ENCODE results near the gene DLG2.

Gene DLG2

DNA sequence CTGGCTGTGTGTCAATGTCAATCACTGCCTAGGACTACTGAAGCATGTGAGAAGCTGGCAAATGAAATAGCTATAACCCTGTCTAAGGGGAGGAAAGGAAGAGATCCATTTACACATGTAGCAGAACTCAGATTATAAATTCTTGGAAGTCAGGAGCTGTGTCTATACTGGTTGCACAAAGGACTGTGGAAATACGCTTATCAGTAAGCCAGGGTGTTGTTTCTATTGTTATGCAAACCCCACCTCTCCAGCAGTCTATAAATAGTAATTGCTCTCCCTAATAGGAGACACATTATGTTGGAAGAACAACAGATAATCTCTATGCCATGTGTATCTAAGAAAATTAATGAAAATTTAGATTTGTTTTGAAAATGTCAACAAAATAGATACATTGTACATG lies 1647.6 kb downstream of the DLG2 start:
- DNase-seq, result no peak
- TF ChIP-seq CTCF (IDR thresholded peaks at IDR 0.05; ENCODE audit: low read depth, low read length), result no peak
- H3K27ac ChIP-seq, result no peak overlapping the region
- no peaks in the 10 kb centered on the region for H3K9me3 ChIP-seq (ENCODE audit: severe bottlenecking)
- H3K27me3 ChIP-seq (ENCODE audit: insufficient read depth, low read depth, severe bottlenecking), result no peaks in the 10 kb centered on the region
- H3K4me3 ChIP-seq (ENCODE audit: low read depth, low read length), result no peak overlapping the region
- H3K36me3 ChIP-seq, result no peaks in the 10 kb centered on the region

GRCh38 chr11:83978942-83979341 lies 1648.2 kb downstream of the DLG2 start:
- no peak overlapping the region for H3K27ac ChIP-seq
- H3K36me3 ChIP-seq, result no peaks in the 10 kb centered on the region
- no peak for TF ChIP-seq CTCF (IDR thresholded peaks at IDR 0.05; ENCODE audit: low read depth, low read length)
- no peak overlapping the region for H3K4me3 ChIP-seq (ENCODE audit: low read depth, low read length)
- no peaks in the 10 kb centered on the region for H3K27me3 ChIP-seq (ENCODE audit: insufficient read depth, low read depth, severe bottlenecking)
- no peak for DNase-seq
- no peaks in the 10 kb centered on the region for H3K9me3 ChIP-seq (ENCODE audit: severe bottlenecking)

GRCh38 chr11:83976086-83976485 lies 1651.1 kb downstream of the DLG2 start:
- no peak overlapping the region for H3K27ac ChIP-seq
- H3K9me3 ChIP-seq (ENCODE audit: severe bottlenecking), result no peaks in the 10 kb centered on the region
- no peaks in the 10 kb centered on the region for H3K36me3 ChIP-seq
- TF ChIP-seq CTCF (IDR thresholded peaks at IDR 0.05; ENCODE audit: low read depth, low read length), result no peak
- no peak overlapping the region for H3K4me3 ChIP-seq (ENCODE audit: low read depth, low read length)
- no peaks in the 10 kb centered on the region for H3K27me3 ChIP-seq (ENCODE audit: insufficient read depth, low read depth, severe bottlenecking)
- no peak for DNase-seq

- no peaks in the 10 kb centered on the region for H3K36me3 ChIP-seq
- H3K9me3 ChIP-seq (ENCODE audit: severe bottlenecking), result no peaks in the 10 kb centered on the region
- no peak overlapping the region for H3K27ac ChIP-seq
- no peak overlapping the region for H3K4me3 ChIP-seq (ENCODE audit: low read depth, low read length)
- no peak for DNase-seq
- TF ChIP-seq CTCF (IDR thresholded peaks at IDR 0.05; ENCODE audit: low read depth, low read length), result no peak
- H3K27me3 ChIP-seq (ENCODE audit: insufficient read depth, low read depth, severe bottlenecking), result no peaks in the 10 kb centered on the region
These were observed 1654.6 kb downstream of the DLG2 start for GRCh38 chr11:83972536-83972935.

DNA sequence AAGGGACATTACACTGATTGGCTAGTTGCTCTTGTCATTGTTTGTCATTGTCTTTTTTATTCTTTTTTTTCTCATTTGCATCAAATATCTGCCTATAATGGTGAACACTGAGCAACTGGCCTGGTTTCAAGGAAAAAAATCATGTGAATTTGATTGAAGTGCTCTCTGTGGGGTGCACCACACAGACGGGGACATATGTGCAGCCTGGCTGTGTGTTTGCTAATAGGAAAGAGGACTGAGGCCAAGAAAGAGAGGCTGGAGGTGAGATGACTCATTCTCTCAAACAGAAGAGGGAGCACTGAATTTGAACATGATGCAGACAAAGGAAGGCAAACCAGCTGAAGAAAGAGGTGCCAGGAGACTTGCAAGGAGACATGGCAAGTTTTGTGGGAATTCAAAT lies 1656.1 kb downstream of the DLG2 start:
- DNase-seq, result no peak
- no peak overlapping the region for H3K4me3 ChIP-seq (ENCODE audit: low read depth, low read length)
- no peak overlapping the region for H3K27ac ChIP-seq
- TF ChIP-seq CTCF (IDR thresholded peaks at IDR 0.05; ENCODE audit: low read depth, low read length), result no peak
- H3K27me3 ChIP-seq (ENCODE audit: insufficient read depth, low read depth, severe bottlenecking), result no peaks in the 10 kb centered on the region
- H3K36me3 ChIP-seq, result no peaks in the 10 kb centered on the region
- H3K9me3 ChIP-seq (ENCODE audit: severe bottlenecking), result no peaks in the 10 kb centered on the region

- H3K27me3 ChIP-seq (ENCODE audit: insufficient read depth, low read depth, severe bottlenecking), result no peaks in the 10 kb centered on the region
- DNase-seq, result no peak
- H3K9me3 ChIP-seq (ENCODE audit: severe bottlenecking), result no peaks in the 10 kb centered on the region
- no peak overlapping the region for H3K4me3 ChIP-seq (ENCODE audit: low read depth, low read length)
- H3K36me3 ChIP-seq, result no peaks in the 10 kb centered on the region
- no peak overlapping the region for H3K27ac ChIP-seq
- no peak for TF ChIP-seq CTCF (IDR thresholded peaks at IDR 0.05; ENCODE audit: low read depth, low read length)
These were observed 1657.0 kb downstream of the DLG2 start for GRCh38 chr11:83970061-83970671.

Measured in WERI-Rb-1 (cell line).